HG02759 (cell line): ENCODE results near the gene MICU2.

Experiments used
- ATAC-seq: cut with Tn5 transposase; IDR thresholded peaks from one replicate; pipeline ENCODE4 v1.9.1; 2021; ENCODE audit warnings: mild to moderate bottlenecking, moderate library complexity; ENCODE audit not compliant: unreplicated experiment

MICU2 gene

DNA sequence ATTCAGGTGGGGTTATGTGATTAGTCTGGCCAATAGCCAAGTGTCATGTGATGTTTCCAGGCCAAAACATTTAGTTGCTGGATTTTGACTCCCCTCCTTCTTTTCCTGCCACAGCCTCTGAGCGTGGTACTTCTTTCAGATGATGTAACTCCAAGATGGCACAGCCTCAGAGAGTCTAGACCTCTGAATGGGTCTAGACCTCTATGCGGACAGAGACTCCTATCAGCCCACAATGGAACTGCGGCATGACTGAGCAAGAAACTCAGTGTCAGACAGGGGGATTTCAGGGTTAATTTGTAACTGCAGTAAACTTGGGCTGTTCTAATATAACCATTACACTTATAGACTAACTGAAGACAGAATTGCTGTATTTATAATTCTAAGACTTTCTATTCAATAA lies 102.3 kb downstream of the MICU2 start:
- no peak for ATAC-seq

DNA sequence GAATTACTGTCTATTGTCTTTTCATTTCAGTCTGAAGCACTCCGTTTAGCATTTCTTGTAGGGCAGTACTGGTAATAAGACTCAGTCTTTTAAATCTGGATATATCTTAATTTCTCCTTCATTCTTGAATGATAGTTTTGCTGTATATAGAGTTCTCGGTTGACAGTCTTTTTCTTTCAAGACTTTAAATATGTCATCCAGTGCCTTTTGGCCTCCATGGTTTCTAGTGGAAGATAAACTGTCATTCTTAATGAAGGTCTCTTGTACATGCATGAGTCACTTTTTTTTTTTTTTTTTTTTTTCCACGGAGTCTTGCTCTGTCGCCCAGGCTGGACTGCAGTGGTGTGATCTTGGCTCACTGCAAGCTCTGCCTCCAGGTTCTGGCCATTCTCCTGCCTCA lies 117.6 kb downstream of the MICU2 start:
- ATAC-seq = no peak

DNA sequence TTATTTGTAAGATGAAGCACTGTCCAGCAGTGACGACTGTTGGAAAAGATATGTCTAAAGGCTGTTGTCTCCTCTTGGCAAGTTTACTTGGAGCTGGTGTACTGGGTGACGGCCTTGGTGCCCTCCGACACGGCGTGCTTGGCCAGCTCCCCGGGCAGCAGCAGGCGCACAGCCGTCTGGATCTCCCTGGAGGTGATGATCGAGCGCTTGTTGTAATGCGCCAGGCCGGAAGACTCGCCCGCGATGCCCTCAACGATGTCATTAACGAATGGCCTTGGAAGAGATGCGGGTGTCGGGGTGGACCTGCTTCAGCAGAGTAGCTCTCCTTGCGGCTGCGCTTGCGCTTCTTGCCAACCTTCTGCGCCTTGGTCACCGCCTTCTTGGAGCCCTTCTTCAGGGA lies 120.2 kb downstream of the MICU2 start:
- no peak for ATAC-seq

DNA sequence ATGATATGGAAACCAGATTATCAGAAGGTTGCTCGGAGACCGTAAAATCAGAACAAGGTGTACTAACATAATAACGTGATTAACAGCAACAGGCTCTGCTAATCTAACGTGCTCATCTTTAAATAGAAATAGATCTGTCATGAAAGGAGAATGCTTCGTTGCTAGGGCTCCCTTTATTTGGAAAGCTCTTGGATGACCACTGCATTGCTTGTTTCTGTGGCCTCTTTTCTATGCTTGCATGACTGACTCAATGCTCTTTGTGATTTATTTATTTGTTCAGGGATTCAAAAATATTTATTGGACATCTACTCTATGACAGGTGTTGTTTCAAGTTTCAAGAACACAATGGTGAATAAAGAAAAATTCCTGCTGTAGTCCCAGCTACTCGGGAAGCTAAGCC lies 122.6 kb downstream of the MICU2 start:
- ATAC-seq = no peak

DNA sequence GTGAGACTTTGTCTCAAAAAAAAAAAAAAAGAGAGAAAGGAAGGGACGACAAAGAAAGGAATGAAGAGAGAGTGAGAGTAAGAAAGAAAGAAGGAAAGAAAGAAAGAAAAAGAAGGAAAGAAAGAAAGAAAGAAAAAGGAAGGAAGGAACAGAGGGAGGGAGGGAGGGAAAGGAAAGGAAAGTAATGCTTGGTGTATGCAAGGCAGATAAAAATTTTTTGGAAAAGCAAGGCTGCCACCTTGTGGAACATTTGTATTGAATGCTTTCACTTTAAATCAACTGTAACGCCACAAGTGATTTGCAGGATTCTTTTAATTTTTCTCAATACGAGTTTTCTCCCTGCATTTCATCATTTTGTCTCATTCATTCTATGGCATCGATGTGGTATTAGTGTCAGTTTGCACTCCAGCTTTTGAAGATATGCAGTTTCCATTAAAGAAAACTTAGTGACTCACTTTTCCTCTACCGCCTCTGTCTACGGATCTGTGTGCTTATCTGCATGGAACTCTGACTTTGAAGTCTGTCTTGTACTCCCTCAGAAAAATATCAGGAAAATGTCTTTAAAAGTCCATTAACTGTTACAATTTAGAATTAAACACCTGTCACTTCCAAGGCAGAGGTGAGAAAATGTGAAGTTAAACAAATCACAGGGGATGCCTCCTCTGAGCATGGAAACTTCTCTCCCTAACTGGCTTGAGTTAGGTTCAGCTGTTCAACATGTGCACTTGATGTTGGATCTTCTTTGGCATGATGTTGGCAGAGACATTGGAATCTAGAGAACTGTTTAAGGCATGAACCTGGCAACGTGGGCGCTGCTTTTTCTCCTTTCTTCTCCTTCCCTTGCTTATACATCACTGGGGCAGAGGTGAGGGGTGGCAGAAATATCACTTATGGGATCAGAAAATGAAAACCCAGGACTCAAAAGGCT lies 124.8 kb downstream of the MICU2 start:
- no peak for ATAC-seq

DNA sequence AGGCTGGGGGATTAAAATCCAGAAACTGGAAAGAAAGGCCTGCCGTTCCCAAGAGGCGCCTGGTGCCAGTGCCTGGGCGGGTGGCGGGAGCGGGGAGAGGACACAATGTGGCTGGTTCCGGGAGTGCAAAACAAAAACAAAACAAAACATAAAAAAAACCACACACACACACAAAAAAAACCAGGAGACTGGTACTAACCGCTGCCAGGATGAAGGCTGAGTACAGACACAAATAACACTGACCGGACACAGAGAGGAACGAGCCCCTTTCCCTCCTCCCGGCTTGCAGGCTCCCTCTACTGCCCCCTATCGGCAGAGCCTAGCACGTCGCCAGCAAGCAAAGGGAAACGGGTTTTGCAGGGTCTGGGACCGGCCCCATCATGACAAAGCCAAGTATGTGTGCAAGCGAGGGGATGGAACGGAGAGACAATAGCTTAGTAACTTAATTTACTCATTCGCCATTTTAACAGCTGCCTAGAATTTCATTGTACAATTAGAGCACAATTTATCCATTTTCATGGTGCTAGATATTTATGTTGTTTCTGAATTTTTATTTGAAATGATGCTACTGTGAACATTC lies 127.0 kb downstream of the MICU2 start:
- ATAC-seq = peak; percentile 90

DNA sequence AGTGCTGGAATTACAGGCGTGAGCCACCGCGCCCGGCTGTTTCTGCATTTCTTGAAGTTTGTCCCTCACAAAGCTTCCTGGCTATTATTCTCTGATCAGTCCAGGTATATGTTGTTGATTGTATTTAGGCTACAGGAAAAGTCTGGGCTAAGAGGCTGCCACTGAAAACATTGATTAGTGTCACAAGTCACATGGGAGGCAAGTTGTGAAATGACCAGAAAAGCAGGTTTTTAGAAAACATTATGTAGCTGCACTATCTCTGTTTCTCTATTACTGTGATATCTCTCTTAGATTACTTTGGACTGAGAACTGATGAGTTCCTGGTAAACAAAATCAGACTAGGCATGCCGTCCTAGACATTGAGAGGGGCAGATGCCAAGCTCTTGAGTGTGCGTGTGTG lies 128.9 kb downstream of the MICU2 start:
- ATAC-seq = no peak

DNA sequence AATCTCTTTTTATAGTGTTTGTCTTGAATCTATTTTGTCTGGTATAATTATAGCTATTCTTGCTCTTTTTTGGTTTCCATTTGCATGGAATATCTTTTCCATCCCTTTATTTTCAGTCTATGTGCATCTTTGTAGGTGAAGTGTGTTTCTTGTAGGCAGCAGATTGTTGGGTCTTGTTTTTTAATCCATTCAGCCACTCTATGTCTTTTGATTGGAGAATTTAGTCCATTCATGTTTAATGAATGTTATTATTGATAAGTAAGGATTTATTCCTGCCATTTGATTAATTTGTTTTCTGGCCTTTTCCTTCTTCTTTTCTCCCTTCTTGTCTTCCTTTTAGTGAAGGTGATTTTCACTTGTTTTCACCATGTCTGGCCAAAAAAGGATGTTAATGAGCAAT lies 133.2 kb downstream of the MICU2 start:
- ATAC-seq = no peak

DNA sequence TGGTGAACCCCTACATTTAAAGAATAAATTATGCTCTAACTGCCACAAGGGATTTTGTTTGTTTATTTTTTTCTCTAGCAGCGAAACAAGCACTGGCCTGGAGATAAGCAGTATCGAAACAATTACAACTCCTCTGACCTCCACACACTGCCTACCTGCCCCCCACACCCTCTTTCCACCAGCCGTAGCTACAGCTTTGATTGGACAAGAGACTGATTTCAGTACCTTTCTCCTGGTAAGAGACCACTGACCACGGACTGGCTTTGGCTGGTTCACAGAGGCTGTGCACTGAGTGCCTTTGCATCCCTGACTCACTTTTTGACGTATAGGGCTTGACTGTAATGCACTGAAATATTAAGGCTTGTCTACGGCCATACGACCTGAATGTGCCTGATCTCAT lies 137.4 kb downstream of the MICU2 start:
- no peak for ATAC-seq

DNA sequence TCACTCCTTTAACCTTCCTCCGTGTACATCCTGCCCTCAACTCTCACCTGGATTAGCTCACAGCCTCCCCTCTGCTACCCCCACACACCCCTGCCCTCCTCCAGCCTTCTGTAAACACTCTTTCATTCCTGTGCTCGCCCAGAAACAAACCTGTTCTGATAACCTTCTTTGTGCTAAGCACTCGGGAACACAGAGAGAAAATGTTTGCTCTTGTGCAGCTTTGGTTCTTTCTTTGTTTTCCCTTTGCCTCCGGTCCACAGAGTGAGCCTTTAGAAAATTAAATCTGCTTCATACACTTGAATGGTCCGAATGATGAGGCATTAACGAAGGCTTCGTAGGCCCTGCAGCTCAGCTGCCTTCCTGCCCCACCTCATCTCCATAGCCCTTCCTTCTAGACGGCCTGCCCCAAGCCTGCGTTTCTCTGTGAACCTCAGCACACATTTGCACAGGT lies 138.2 kb downstream of the MICU2 start:
- ATAC-seq = no peak

DNA sequence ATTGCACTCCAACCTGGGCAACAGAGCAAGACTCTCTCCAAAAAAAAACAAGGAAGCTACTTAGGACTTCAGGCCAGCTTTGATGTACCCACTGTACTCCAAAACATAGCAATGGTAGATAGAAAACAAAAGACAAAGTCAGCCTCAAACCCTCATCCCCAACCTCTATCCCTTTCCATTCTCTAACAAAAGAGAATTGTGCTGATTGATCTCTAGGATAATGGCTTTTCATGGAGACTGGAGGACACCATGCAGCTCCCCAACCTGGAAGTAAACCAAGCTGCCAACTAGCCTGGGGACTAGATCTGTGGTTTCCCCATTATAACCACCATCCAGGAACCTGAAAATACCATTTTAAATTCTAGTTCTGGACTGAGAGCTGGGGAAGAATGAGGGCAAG lies 140.5 kb downstream of the MICU2 start:
- ATAC-seq = no peak

DNA sequence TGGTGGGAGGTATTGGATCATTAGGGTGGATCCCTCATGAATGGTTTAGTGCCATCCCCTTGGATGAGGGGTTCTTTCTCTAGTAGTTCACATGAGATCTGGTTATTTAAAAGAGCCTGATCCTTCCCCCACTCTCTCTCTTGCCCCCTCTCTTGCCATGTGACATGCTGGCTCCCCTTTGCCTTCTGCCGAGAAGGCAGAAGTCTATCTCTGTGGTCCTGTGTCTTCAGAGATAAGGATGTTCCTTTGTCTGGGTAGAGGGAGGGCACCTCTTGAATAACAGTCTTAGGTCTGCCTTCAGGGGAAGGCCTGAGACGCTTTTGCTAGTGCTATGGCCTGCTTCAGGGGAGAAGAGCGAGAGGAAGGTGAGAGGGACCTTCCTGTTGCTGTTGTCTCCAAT lies 142.8 kb downstream of the MICU2 start:
- no peak for ATAC-seq

DNA sequence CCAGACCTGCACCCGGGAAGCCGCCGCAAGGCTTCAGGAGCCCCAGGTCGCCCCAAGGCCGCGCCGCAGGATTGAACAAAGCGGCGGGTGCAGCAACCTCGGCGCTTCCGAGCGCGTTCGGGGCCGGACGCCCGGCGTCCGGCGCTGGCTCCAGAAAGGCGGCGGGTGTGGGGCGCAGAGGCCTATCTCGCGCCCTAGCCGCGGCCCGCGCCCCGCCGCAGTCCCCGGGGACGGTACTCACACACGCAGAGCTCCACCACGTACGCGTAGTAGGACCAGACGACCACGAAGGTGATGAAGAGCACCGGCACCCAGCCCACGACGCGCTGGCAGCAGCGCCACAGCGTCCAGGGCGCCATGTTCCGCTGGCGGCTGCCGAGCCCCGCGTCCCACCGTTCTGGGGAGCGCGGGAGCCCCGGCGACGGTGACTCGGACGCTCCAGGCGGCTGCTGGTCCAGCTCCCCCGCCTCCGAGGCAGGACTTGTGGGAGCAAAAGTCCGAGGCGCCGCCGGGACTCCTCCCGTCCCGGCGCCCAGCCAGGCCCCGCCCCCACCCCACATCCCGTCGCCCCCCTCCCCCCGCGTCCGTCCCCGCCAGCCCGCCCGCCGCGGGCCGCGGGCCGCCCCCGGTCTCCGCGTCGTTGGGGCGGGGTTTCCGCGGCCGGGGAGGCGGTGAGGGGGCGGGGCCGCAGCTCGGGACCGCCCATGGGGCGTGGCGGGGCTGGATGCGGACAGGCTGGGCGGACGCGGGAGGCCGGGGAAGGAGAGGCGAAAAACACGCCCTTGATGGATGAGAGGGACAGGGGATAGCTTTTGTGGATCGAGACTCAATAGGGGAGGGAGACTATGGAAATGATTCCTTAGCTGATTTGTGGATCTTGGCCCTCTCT lies 144.9 kb downstream of the MICU2 start, which contains the start of gene ZDHHC20:
TSS of gene ZDHHC20 (minus strand) at position 491 of the 889 bp plus-strand sequence. CDS start at position 359, 132 bp downstream.
- ATAC-seq = peak; percentile 92

DNA sequence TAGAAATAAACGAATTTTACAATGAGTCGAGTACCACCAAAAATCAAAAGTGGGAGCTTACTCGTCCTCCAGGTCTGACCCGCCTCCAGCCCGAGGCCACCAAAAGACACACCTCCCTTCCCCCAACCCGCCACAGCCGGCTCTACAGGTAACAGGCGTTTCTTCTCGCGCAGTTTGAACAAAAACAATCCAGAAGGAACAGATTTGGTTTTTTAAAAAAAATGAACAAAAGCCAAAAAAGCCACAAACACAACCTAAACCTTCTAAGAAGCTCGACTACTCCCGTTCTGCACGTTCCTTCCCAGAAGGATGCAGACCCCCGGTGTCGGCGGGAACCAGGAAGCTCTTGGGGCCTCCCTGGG lies 145.5 kb downstream of the MICU2 start:
- ATAC-seq = peak; percentile 33

DNA sequence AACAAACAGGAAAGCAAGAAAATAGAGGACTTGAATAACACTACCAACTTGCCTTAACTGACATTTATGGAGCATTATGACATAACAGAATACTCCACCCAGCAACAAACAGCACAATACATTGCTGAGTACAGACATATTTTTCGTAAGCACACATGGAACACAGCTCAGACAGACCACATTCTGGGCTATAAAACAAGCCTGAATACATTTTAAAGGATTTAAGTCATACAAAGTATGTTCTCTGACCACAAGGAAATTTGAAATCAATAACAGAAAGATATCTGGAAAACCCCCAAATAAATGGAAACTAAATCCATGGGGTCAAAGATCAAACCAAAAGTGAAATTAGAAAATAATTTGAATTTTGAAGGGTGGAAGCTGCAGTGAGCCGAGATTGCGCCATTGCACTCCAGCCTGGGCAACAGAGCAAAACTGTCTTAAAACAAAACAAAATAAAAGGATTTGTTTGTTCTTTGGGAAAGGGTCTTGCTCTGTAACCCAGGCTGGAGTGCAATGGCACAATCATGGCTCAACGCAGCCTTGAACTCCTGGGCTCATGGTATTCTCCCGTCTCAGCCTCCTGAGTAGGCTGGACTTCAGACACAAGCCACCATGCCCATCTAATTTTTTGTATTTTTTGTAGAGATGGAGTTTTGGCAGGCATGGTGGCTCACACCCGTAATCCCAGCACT lies 150.4 kb downstream of the MICU2 start:
- ATAC-seq = no peak

DNA sequence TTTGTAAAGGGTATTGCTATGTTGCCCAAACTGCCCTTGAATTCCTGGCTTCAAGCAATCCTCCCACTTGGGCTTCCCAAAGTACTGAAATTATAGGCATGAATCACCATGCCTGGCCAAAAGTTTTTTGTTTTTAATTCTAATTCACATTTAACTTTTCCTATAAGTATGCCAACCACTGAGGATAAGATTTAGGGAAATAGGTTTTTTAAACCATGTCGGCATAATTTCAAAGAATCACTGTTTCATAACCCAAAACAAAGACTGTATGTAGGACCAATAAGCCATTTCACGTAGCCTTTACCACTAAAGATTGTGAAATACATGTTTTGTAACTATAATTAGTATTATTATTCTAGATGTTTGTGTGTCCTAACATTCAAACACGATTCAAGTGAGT lies 153.0 kb downstream of the MICU2 start:
- ATAC-seq = no peak

DNA sequence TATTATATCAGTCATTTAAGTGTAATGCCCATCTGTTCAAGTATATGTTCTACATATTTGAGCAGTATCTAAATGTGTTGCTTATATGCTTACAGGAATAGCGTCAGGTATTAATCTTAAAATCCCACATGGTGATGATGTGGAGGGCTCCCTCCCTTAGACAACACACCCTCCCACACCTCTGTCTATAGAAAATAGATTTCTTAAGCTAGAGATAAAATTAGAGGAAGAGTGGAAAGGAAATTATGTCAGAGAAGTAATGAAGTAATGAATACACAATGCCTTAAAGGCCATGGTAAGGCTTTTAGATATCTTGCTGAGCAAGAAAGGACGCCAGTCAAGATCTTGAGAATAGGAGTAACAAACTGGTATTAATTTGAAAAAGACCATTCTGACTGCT lies 157.3 kb downstream of the MICU2 start:
- no peak for ATAC-seq

DNA sequence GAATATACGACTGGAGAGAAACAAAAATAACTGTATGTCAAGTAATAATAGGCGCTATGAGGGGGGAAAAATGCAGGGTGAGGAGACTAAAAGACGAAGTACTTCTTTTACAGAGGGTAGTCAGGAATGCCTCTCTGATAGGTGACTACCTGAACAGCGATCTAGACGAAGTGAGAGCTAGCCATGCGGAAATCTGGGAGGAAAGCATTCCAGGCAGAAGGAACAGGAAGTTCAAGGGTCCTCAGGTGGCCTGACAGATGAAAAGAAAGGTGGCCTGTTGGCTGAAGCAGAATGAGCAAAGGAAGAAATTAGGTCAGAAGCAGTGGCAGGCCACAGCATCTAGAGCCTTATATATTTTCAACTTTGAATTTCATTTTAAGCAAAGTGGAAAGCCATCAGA lies 158.2 kb downstream of the MICU2 start:
- ATAC-seq = no peak

DNA sequence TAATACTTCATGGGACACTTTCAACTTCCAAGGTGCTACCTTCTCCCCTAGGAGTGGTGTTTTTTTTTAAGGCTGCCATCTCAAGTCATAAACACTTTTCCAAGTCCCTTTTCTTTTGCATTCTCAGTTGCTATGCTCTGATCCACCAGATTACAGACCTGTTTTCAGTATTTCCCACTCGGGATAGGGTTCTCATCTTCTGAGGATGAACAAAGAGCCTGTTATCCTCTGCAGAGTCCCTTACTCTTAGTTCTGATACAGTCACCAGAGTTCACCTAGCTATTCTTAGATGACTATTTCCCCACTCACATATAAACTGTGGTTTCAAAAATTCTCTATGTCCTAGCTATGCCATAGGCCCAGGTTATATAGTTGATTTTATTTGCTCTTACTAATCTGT lies 160.8 kb downstream of the MICU2 start:
- ATAC-seq = no peak
